Bronchial epithelial cell (primary cell): ENCODE measurements around the gene CACNA2D1. TPM values are rescaled to one million over a fixed set of nuclear protein-coding genes. Genes with fewer than 3 reads are reported as not detected.
A peak's percentile ranks its signal among the peaks of the same experiment; 100 is the strongest.

Experiments
- DNase-seq: peaks from one replicate; pipeline ENCODE4 v3.0.0-alpha.2; 2010; ENCODE audit warnings: low read depth
- FAIRE-seq: peaks from 2 replicates; lab custom pipeline; 2011; peaks lifted over from hg19 to GRCh38; lab: Jason Lieb, UNC
- H3K27me3 ChIP-seq: 2 replicates; pipeline ENCODE4 v1.5.1; 2011; ENCODE audit warnings: low read length; ENCODE audit not compliant: control insufficient read depth, insufficient read depth
- H3K36me3 ChIP-seq: 2 replicates; pipeline ENCODE4 v1.5.1; 2011; ENCODE audit warnings: low read length; ENCODE audit not compliant: control insufficient read depth, insufficient read depth
- H3K4me3 ChIP-seq: 2 replicates; pipeline ENCODE4 v1.5.1; 2011; ENCODE audit warnings: mild to moderate bottlenecking, low read depth, low read length, control low read depth
- CTCF ChIP-seq: IDR thresholded peaks from 2 replicates; pipeline ENCODE4 v1.5.1; 2011; ENCODE audit warnings: mild to moderate bottlenecking, moderate library complexity, low read length, control low read depth, inconsistent platforms; ENCODE audit not compliant: insufficient read depth, severe bottlenecking
- total RNA-seq: library from RNA; depleted of rRNA; stranded (reverse); fragments of >200 nt; gene quantifications from 2 replicates; pipeline ENCODE4 v1.2.1, GENCODE V29; 2014

Gene CACNA2D1
- total RNA-seq, 1 donor from 2014 or later, result 1.1 TPM

DNA sequence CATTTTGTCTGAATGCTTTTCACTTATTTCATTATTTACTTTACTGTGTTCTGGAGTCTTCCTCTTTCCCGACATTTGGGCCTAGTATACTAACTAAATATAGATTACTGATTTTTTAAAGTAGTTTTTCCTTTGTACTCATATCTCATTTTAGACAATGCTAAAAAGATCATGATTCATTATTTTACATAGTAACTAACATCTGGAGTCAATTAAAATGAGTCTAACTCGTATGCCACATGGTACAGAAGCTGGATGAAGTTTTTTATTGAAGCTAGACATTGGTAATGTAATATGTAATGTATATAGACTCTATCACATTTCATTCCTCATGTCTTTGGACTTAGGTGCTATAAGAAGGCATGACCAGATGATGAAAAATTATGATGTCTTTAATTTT lies 517.4 kb downstream of the CACNA2D1 start:
- Histone ChIP-seq H3K27me3 (no peaks in the 10 kb centered on the region), H3K36me3 (no peaks in the 10 kb centered on the region), H3K4me3 (no peak overlapping the region)
- DNase-seq, result no peak
- no peak for TF ChIP-seq CTCF
- FAIRE-seq, result no peak

- no peaks in the 10 kb centered on the region for H3K36me3 ChIP-seq
- TF ChIP-seq CTCF, result no peak
- H3K27me3 ChIP-seq, result no peaks in the 10 kb centered on the region
- no peak overlapping the region for H3K4me3 ChIP-seq
- no peak for DNase-seq
- no peak for FAIRE-seq
Measured at GRCh38 chr7:81925530-81925929, 518.0 kb downstream of the CACNA2D1 start.

GRCh38 chr7:81924494-81924893 lies 519.1 kb downstream of the CACNA2D1 start:
- DNase-seq (no peak), FAIRE-seq (no peak)
- no peaks in the 10 kb centered on the region for H3K36me3 ChIP-seq
- TF ChIP-seq CTCF, result no peak
- H3K4me3 ChIP-seq, result no peak overlapping the region
- H3K27me3 ChIP-seq, result no peaks in the 10 kb centered on the region

DNA sequence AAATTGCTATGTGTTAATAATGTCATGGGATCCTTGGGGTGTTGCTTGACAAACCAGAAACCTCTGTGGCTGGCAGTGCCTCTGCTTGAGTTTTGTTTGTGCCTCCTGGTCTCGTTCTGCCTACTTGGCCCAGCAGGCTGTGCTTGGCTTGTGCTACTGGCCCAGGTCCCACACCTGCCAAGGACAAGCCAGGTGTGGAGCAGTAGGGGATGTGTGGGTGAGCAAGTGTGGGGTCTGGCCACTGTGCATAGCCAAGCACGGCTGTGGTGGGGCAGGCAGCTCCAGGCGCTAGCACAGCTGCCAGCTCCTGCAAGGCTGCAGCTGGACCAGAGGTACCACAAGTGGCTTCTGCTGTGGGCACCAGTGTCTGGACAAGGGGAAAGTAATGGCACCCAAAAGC lies 524.1 kb downstream of the CACNA2D1 start:
- H3K27me3 ChIP-seq, result no peaks in the 10 kb centered on the region
- no peaks in the 10 kb centered on the region for H3K36me3 ChIP-seq
- FAIRE-seq (no peak), DNase-seq (no peak)
- no peak for TF ChIP-seq CTCF
- H3K4me3 ChIP-seq, result no peak overlapping the region

DNA sequence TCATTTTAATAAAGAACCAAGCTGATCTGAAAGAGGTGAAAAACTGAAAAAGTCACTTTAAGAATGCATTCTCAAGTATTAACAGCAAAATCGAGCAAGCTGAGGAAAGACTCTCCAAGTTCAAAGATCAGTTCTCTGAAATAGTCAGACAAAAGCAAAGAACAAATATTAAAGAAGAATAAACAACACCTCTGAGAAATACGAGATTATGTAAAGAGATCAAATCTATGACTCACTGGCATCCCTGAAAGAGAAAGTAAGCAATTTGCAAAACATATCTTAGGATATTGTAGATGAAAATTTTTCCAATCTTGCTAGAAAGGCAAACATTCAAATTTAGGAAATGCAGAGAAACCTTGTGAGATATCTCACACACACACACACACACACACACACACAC lies 535.4 kb downstream of the CACNA2D1 start:
- H3K36me3 ChIP-seq, result no peaks in the 10 kb centered on the region
- DNase-seq, result peak; percentile 42
- no peak for TF ChIP-seq CTCF
- H3K27me3 ChIP-seq, result no peaks in the 10 kb centered on the region
- FAIRE-seq, result no peak
- H3K4me3 ChIP-seq, result no peak overlapping the region

GRCh38 chr7:81903115-81903514 lies 540.5 kb downstream of the CACNA2D1 start:
- FAIRE-seq, result no peak
- Histone ChIP-seq H3K27me3 (no peaks in the 10 kb centered on the region), H3K36me3 (no peaks in the 10 kb centered on the region), H3K4me3 (no peak overlapping the region)
- DNase-seq, result no peak
- no peak for TF ChIP-seq CTCF
